Measurements from ENCODE around the gene SLC38A11. TPM values are rescaled to one million over a fixed set of nuclear protein-coding genes. Genes with fewer than 3 reads are reported as not detected.

The SLC38A11 gene
- total RNA-seq, 1 experiment from 2014 or later: not detected

Other genes with a start within 250 kb of the SLC38A11 start
- 5.0 and 15.8 TPM in 2 replicates for gene COBLL1, start 113.7 kb downstream of the SLC38A11 start, total RNA-seq (2014; rRNA removed; shearing (Covaris generic))
- gene SCN3A, start 248.5 kb upstream of the SLC38A11 start, total RNA-seq (2014; rRNA removed; shearing (Covaris generic)): 1.0 and 1.3 TPM in 2 replicates